ENCODE results near the gene CRYBG1.
A peak's percentile ranks its signal among the peaks of the same experiment; 100 is the strongest.

The CRYBG1 gene

DNA sequence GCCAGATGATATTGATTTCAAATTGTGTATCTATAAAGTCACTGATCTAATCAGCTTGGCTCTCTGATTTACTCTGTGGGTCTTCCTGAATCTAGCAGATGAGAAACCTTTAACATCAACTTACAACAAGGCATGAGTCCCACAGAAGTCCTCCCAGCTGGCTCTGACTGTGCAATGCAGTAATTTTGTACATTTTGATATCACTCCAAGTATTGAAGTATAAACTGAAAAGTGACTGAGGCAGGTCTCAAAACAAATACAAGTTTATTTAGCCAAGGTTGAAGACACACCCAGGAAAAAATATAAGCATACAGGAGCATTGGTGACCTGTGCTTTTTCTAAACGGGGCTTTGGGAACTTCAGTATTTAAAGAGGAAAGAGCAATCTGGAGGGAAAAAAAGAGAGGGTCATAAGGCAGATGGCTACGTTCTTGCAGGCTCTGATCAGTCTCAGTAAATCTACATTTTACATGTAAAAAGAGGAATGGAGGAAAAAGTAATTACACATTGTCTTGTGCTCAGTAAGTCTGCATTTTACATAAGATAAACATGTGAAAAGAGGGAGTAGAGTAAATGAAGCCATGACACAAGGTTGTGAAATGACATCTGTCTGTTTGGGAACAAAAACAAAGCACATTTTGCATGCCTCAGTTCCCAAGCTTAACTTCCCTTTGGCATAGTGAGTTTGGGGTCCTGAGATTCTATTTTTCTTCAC is 59.5 kb downstream of the CRYBG1 start:
- no peak for DNase-seq (ENCODE audit: low read depth)

- DNase-seq (ENCODE audit: low read depth): no peak
Measured at GRCh38 chr6:106421496-106421895, 61.0 kb downstream of the CRYBG1 start.

DNA sequence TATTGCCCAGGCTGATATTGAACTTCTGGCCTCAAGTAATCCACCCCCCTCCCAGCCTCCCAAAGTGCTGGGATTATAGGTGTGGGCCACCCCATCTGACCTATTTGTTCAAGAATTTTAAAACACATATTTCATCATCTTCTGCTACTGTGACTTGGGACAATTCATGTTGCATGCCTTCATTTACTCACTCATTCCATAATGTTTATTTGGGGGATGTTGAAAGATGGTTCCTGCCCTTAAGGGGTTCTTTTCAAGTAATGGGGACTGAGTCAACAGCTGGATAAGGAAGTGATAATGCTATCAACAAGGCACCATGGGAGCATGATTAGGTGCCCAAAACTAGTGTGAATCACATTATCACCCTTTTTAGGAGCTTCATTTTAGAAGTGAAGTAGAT is 62.0 kb downstream of the CRYBG1 start:
- DNase-seq (ENCODE audit: low read depth): no peak

DNA sequence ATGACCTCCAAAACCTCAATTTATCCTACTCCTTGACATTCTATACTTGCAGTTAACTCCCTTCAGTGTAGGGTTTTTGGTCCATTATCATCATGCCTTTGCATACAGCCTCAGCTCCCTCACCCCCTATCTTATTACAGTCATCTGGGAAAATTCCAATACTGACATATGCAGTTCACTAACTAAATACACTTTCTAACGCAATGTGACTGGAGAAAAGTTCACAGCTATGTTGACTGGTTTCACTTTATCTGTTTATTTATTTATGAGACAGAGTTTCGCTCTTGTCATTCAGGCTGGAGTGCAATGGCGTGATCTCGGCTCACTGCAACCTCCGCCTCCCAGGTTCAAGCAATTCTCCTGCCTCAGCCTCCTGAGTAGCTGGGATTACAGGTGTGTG is 64.9 kb downstream of the CRYBG1 start:
- no peak for DNase-seq (ENCODE audit: low read depth)

GRCh38 chr6:106426250-106426970 is 65.9 kb downstream of the CRYBG1 start:
- DNase-seq (ENCODE audit: low read depth): no peak

DNA sequence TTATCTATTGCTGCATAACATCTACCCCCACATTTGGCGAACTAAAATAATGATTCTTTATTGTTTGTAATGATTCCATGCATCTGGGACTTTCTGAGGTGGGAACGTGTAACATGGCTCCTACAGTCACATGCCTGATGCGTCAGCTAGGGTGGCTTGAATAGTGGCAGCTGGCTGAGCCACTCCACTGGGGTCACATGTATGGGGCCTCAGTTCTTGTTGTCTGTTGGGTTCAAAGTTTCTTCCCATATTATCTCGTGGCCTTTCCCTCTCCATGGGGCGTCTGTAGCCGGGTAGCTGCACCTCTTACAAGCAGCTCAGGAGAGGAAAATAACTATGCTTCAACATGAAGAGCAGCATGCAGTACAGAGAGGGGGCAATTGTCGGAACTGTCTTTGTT is 69.9 kb downstream of the CRYBG1 start:
- no peak for DNase-seq (ENCODE audit: low read depth)

- no peak for DNase-seq (ENCODE audit: low read depth)
Measured at GRCh38 chr6:106431405-106431804, 70.9 kb downstream of the CRYBG1 start.

DNA sequence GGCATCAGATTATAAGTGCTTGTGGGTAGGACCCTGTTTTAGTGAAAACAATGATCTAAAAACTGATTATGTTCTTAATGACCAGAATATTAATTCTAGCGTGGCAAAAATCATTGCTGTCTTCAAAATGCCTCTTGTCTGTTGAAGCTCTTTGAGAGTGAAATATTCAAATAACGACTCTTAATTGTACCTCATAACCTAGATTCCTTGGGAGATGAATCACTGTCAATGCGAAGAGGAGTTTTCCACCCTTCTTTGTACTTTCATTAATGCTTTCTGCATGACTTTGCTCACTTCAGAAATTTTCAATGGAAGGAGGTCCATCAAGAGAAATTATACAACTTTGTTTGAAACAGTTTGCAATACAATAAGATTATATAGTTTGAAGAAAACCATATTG is 71.5 kb downstream of the CRYBG1 start:
- DNase-seq (ENCODE audit: low read depth): no peak

- no peak for DNase-seq (ENCODE audit: low read depth)
Measured at GRCh38 chr6:106434530-106434929, 74.0 kb downstream of the CRYBG1 start.

- DNase-seq (ENCODE audit: low read depth): no peak
Measured at GRCh38 chr6:106439459-106439858, 78.9 kb downstream of the CRYBG1 start.

DNA sequence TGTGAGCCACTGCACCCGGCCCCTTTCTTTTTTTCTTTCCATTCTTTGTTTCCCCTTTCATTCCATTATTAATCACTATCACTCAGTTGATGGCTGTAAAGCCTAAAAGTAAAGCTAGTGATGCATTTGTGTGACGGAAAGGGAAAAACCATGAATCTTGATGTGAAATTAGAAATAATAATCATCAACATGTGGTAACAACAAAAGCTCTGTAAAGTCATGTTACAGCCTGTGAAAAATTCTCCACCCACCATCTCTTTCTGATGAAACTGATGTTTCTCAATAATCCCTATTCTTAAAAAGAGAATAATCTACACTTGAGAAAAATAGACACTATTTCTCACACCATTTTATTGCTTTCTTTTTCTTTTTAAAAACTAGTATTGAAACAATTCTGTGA is 80.0 kb downstream of the CRYBG1 start:
- DNase-seq (ENCODE audit: low read depth): no peak

- DNase-seq (ENCODE audit: low read depth): no peak
Measured at GRCh38 chr6:106442395-106442794, 81.9 kb downstream of the CRYBG1 start.

DNA sequence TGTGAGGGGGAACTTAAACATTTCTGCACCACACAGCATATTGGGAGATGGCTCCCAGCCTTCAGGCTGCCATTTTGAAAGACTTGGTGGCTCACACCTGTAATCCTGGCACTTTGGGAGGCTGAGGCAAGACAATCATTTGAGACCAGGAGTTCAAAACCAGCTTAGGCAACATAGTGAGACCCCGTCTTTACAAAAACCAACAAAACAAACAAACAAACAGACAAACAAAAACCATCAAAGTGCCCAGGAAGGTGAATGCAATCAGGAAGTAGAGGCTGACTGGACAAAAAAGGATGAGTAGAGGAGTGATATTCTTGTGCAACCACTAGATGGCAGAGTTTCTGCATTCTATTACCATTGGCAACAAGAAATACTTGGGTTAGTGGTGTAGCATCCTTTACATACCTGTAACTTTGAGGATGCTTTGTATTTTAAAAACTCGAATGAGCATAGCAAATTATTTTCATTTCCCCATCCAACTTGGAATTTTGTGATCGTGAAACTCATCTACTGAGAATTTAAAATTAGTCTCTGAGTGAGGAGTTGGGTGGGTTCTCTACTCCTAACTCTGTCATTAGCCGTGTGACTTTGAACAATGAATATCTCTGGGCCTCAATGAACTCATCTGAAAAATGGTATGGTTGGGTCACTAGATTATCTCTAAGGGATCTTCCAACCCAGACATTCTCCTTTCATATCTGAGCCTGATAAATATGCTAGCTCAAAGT is 84.4 kb downstream of the CRYBG1 start:
- peak; percentile 30 for DNase-seq (ENCODE audit: low read depth)

DNA sequence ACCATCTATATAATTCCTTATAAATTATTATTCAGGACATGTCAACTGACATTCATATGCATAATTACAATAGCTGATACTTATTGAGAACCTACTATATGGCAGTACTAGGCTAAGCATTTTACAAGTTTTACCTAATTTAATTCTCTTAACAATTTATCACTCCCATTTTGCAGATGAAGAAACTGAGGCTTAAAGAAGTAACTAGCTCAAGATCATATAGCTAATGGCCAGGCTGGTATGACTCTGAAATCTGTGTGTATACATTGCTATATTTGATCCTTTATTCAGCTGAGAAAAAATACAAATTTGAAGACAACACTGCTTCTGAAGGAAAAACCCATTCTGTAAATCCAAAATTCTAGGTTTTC is 85.0 kb downstream of the CRYBG1 start:
- DNase-seq (ENCODE audit: low read depth): no peak

GRCh38 chr6:106446287-106446885 is 85.9 kb downstream of the CRYBG1 start:
- DNase-seq (ENCODE audit: low read depth): no peak

- no peak for DNase-seq (ENCODE audit: low read depth)
Measured at GRCh38 chr6:106446983-106447382, 86.5 kb downstream of the CRYBG1 start.

DNA sequence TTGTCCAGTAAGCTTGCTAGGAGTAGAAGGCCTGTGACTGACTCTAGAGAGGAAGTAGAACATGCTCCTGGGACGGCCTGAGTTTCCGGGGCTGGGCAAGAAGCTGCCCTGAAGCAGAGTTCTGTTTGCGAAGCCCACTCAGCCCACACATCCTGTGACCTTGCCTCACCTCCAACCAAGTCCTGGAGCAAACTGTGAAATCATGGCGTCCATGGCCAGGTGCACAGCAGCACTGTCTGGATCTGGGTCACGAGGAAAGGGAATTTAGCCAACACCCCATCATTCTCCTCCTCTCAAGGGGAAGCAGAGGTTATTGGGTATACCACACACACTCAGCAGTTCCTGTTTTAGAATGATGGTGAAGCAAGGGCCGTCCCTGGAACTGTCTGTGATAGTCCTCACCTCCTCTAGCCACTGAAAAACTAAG is 87.5 kb downstream of the CRYBG1 start:
- DNase-seq (ENCODE audit: low read depth): no peak

DNA sequence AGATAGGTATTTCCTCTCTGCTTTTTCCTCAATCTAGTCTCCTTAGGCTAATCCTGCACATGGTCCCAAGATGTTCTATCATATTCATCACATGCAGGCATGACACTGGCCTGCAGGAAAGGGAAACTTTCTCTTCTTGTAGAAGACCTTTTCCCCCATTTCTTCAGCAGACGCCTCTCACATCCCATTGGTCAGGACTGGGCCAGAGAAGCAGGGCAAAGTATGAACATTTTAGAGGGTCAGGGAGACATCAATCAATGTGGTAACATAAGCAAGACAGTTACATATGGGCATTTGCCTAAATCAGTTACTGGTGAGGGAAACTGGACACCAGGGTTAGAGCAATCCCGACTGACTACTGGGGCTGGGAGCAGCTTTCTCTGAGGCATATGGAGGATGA is 90.1 kb downstream of the CRYBG1 start:
- DNase-seq (ENCODE audit: low read depth): no peak

GRCh38 chr6:106451439-106451838 is 90.9 kb downstream of the CRYBG1 start:
- no peak for DNase-seq (ENCODE audit: low read depth)

DNA sequence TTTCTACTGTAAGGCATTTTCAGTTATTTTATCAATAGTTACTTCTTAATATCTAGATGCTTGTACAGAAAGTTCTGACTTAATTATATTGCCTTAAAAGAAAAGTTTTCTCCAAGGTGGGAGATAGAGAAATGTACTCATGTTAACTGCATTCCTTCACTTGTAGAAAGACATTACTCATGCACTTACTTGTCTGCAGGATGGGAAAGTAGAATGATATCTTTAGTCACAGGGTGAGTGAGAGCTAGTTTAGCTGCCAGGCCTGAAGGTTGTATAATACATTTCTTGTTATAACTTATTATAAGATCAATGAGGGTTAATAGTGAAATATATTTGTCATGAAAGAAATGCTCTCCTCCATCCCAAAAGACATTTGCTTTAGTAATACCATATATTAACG is 92.1 kb downstream of the CRYBG1 start:
- no peak for DNase-seq (ENCODE audit: low read depth)

DNA sequence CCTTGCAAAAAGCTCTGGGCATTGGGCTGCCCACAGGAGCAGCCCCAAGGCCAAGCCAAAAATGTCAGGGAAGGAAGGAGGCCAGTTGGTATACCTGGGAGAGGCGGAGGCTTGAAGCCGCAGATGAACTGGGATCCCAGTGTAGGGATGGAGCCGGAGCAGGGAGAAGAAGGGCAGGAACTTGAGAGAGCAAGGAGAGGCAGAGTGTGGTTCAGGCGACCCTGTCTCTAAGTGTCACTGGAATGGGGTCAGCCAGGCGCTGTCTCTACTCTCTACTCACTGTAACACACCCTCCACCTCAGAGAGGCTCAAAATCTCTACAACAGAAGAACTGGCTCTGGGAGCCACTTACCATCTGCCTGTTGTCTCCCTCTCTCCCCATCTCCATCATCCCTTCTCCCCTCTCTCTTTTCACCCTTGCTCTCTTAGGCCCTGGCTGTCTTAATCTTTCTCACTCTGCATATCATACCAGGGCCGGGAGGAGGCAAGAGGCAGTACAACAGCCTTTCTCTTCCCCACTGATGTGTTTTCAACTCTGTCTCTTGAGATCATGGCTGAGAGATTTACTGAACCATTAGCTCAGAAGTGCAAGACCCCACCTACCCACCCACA is 93.3 kb downstream of the CRYBG1 start:
- no peak for DNase-seq (ENCODE audit: low read depth)

DNA sequence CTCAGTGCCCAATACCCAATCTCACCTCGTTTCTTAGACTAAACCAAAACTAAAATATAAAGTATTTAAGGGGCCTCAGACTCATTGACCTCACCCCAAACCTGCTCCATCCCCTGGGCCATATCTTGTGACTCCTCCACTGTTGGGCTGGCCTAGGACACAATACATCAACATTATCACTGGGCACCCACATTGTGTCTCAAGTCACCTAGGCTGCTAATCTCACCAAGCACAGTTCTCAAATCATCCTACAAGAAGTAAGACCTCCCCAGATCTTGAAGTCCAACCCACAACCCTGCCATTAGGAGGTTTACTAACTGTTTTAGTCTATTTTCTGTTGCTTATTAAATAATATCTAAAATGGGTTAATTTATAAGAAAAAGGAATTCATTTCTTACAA is 96.2 kb downstream of the CRYBG1 start:
- no peak for DNase-seq (ENCODE audit: low read depth)

Data from GM04504 (cell line).